Forelimb muscle (tissue), 1 donor: ENCODE measurements around the gene SLC25A48. TPM values are rescaled to one million over a fixed set of nuclear protein-coding genes. Genes with fewer than 3 reads are reported as not detected.

ENCODE experiments used
- DNase-seq: peaks from one replicate; pipeline ENCODE4 v3.0.0-alpha.2; 2013; ENCODE audit warnings: low read depth
- polyA plus RNA-seq: library from polyadenylated mRNA; unstranded; fragments of 120-200 nt; gene quantifications from one replicate; pipeline ENCODE4 v1.2.1, GENCODE V29; 2013; ENCODE audit not compliant: insufficient read length

SLC25A48 gene
- polyA plus RNA-seq, 1 donor: 0.19 TPM

- no peak for DNase-seq
These were observed 46.8 kb downstream of the SLC25A48 start for GRCh38 chr5:135881244-135881643.

DNA sequence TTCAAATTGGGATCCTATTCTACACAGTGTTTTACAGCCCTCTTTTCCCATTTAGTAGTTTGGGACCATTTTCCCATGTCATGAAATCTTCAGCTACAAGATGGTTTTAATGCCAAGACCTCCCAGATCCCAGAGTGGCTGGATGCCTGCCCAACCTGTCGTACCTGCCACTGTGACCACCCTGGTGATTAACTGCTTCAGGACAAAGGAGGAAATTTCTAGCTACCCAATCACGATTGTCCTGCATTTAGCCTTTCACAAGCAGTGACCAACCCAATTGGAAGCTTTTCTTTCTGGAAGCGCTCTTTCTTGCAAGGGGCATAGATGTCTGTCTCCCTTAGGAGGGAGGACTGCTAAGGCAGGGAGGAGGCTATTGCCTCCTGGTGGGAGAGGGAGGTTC is 47.4 kb downstream of the SLC25A48 start:
- no peak for DNase-seq

DNA sequence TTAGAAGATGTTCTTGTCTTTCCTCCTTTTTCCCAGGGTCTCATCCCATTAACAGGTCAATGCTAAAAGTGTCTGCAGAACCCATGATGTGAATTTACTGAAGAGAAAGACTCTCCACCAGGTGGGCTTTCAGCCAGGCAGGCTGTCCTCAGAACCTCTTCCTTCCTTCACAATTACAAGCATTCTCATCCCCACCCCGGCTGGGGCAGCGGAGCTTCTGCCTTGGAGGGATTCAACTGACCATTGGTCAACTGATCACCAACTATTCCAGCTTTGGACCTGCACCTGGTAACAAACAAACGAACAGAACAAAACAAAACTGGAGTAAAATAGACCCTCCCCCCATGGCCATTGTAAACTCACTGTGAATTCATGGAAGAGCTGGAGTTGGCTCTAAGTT is 48.6 kb downstream of the SLC25A48 start:
- no peak for DNase-seq

GRCh38 chr5:135883441-135883840 is 49.0 kb downstream of the SLC25A48 start:
- DNase-seq: no peak

GRCh38 chr5:135885031-135885430 is 50.6 kb downstream of the SLC25A48 start:
- no peak for DNase-seq

DNA sequence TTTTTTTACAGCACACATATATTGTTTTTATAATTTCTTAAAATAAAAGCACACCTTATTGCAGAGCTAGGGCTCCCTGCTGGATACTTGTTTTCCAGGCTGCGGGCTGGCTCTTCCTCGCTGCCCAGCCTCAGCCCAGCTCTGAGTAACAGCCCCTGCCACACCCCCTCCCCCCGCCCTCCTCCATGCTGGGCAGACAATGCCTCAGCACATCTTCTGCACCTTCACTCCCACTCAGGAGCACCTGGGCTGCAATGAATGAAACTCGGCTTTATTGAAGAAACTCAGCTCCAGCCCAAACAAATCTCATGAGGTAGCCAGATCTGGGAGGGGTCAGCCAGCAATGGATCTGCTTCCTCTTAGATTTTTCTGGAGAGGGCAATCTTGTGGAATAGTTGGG is 51.7 kb downstream of the SLC25A48 start:
- no peak for DNase-seq

GRCh38 chr5:135887447-135887864 is 53.0 kb downstream of the SLC25A48 start:
- DNase-seq: peak; percentile 6

GRCh38 chr5:135887881-135888614 is 53.6 kb downstream of the SLC25A48 start:
- no peak for DNase-seq

DNA sequence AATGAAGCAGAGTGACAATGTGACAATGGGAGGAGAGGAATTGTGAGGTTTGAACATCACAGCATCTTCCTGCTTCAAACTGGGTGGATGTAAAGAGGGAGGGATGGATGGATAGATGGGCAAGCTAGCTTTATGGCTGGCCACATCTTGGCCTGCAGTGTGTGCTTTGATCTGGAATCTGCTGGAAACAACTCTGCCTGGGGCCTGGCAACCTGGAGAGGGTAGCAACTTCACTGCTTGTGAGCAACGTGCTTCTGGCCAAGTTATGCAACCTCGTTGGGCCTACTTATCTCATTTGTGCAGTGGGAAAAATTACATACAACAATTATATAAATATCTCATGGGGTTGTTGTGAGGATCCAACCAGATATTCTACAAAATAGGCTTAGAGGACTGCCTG is 55.8 kb downstream of the SLC25A48 start:
- DNase-seq: no peak

- no peak for DNase-seq
These were observed 56.4 kb downstream of the SLC25A48 start for GRCh38 chr5:135890867-135891266.

DNA sequence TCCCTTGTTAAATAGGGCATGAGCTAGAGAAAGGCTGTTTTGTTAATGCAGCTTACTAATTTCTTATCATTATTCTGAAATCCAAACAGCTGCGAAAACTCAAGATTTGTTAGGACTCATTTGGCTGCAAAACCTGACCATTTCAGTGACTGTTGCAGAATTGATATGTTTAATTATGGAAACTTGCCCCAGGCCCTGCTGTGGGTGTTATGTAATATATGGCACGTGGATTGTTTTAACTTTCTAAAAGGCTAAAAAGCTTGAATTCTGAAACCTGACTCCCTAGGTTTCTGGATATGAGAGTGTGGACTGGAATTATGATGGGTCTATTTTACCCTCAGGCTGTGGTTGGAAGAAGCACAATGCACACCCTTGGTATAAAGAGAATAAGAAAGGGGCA is 56.8 kb downstream of the SLC25A48 start:
- DNase-seq: no peak

- no peak for DNase-seq
These were observed 57.3 kb downstream of the SLC25A48 start for GRCh38 chr5:135891791-135892190.

GRCh38 chr5:135894276-135894675 is 59.8 kb downstream of the SLC25A48 start:
- no peak for DNase-seq

- no peak for DNase-seq
These were observed 60.3 kb downstream of the SLC25A48 start for GRCh38 chr5:135894789-135895188.

GRCh38 chr5:135895474-135896006 is 61.1 kb downstream of the SLC25A48 start, which contains the start of gene IL9:
IL9 (minus strand) TSS chr5:135895841; CDS start chr5:135895816, 25 bp downstream.
- DNase-seq: no peak

DNA sequence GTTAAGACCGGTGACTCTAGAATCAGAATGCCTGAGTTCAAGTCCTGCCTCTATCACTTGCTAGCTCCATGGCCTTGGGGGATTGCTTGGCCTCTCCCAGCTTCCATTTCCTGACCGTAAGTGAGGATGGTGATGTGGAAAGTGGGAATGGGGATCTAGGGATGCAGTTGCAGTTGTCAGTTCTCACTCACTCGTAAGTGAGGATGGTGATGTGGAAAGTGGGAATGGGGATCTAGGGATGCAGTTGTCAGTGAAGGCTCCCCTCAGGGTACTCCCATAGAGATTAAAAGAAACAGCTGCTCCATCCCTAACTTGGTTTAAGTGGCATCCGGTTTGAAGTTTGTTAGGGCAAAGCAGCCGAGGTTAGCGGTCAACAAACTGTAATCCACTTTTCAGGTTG is 64.2 kb downstream of the SLC25A48 start:
- DNase-seq: no peak

GRCh38 chr5:135900276-135900675 is 65.8 kb downstream of the SLC25A48 start:
- no peak for DNase-seq

DNA sequence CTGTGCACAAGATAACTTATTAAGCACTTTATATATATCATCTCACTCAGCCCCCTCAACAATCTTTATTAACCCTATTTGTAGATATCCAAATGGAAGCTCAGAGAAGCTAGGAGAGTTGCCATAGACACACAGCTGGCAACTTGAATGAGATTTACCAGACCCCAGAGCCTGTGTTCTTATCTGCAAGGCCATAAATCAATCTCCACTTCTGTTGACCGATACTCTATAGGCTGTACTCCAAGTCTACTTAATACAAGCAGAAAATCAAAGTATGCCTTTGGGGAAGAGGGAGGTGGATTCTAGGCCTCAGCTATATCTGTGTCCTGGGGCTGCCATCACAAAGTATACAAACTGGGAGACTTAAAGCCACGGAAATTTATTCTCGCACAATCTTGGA is 67.2 kb downstream of the SLC25A48 start:
- no peak for DNase-seq

DNA sequence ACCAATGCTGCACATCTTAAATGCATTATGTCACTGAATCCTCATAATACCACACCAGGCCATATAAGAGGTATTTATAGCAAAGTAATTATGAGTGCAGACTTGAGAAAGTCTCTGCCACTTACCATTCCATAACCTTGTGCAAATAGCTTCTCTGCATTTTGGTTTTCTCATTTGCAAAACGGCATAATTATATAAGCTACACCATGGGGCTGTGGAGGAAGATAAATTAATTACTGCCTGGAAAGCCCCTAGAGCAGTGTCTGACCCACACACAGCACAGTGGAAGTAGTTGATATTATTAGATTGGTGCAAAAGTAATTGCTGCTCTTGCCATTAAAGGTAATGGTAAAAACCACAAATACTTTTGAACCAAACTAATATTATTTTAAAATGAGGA is 70.7 kb downstream of the SLC25A48 start:
- DNase-seq: no peak

GRCh38 chr5:135913713-135914626 is 79.5 kb downstream of the SLC25A48 start:
- DNase-seq: no peak

GRCh38 chr5:135915466-135916001 is 81.1 kb downstream of the SLC25A48 start:
- DNase-seq: no peak

GRCh38 chr5:135916638-135917263 is 82.3 kb downstream of the SLC25A48 start:
- DNase-seq: no peak
